Measurements from ENCODE around the gene MVB12B. TPM values are rescaled to one million over a fixed set of nuclear protein-coding genes. Genes with fewer than 3 reads are reported as not detected.

MVB12B gene
- total and polyA plus RNA-seq, 8 donors: 2.3 to 21.9 (median 6.4) TPM

DNA sequence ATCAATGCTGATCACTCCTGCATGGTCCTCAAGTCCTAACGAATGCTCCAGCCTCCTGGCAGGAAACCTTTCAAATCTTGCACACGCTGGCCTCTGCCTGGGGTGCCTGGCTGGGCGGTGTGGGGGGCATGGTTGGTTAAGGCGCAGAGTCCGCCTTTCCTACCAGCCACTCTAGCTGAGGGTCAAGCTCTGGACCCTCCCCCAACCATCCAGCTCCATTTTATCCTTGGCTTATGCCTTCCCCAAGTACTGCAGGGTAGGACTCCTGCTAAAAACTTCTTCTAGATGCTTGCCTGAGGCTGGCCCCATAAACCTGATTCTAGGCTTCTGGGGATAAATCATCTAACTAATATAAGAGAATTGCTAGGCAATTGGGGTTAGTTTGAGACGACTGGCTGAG is 808 bp upstream of the MVB12B start:
- peak overlapping the region; percentile 82 to 92 (median 86) for H3K27ac ChIP-seq
- peaks cover 15 to 44% (median 28%) of the 10 kb centered on the region in 4 donors for H3K4me1 ChIP-seq
- H3K4me3 ChIP-seq: peak overlapping the region; percentile 54 to 69 (median 62)
- WGBS, 5 donors: 78 to 85% (median 83%) methylated on average over 6 of the region's 6 CpGs
- no peaks in the 10 kb centered on the region for H3K36me3 ChIP-seq
- H3K9me3 ChIP-seq: peaks cover 4 to 12% (median 7%) of the 10 kb centered on the region in 4 donors
- intact Hi-C loops (cut with DNase I; ENCODE audit: low total_unique reads): no loop called here
- TF ChIP-seq POLR2A (IDR thresholded peaks at IDR 0.05): no peak
- TF ChIP-seq EP300 (IDR thresholded peaks at IDR 0.05): no peak
- no peak for TF ChIP-seq CTCF (IDR thresholded peaks at IDR 0.05)
- no peak for TF ChIP-seq POLR2AphosphoS5 (IDR thresholded peaks at IDR 0.05)
- H3K27me3 ChIP-seq: no peaks in the 10 kb centered on the region
- DNase-seq: no peak

DNA sequence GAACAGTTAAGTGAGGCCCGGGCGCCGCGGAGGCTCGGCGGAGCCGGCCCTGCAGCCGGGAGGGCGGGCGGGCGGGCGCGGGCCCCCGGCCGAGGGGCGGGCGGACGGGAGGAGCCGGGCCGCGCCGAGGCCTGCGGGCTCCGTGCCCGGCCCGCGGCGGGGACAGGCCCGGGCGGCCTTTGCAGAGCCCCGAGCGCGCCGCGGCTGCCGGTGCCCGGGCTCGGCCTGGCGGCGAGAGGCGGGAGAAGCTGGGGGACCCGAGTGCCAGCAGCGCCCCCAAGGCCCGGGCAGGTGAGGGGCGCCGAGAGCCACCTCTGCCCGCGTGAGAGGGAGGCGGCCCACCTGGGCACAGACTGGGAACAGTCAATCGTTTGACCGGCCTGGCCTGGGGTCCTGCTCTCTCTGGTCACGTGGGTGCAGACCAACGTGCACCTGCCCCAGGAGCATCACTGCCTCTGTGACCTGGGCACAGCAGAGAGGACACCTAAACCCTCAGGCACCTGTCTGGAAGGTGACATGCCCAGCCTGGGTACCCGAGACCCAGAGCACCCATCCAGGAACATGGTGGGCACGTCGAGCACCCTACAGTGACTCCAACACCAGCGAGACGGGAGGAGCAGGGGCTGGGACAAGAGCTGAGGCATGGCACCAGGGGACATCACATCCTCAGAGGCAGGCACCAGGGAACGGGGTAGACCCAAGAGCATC is 531 bp downstream of the MVB12B start:
- TF ChIP-seq POLR2A (IDR thresholded peaks at IDR 0.05) (no peak), EP300 (IDR thresholded peaks at IDR 0.05) (no peak), POLR2AphosphoS5 (IDR thresholded peaks at IDR 0.05) (no peak), CTCF (IDR thresholded peaks at IDR 0.05) (no peak)
- Histone ChIP-seq H3K9me3 (peaks cover 4 to 12% (median 7%) of the 10 kb centered on the region in 4 donors), H3K27ac (peak overlapping the region; percentile 75 to 92 (median 86)), H3K4me1 (peaks cover 16 to 49% (median 30%) of the 10 kb centered on the region in 4 donors), H3K36me3 (no peaks in the 10 kb centered on the region), H3K4me3 (peak overlapping the region; percentile 54 to 69 (median 62)), H3K27me3 (no peaks in the 10 kb centered on the region)
- intact Hi-C loops (cut with DNase I; ENCODE audit: low total_unique reads): no loop called here
- WGBS, 5 donors: 3 to 21% (median 8%) methylated on average over 6 to 53 of the region's 59 CpGs
- DNase-seq: no peak

DNA sequence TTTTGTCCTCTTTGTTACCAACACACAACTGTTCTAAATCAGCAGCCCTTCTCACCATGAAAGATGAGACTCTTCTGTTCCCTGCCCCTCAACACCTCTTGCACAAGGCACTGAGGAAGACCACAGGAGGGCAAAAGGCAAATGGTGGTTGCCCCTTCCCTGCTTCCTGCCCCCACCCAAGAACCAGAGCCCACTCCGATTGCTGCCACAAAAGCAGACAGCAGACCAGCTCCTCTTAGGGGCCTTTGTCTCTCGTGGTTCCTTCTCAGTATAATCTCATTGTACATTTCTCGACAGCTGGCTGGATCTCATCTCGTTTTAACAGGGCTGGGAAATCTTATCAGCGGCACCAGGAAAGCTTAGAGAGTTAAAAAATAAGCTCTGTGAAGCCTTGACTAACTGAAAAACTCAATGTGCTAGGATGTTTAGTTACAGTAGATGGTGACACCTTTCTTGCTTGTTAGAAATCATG is 1.1 kb downstream of the MVB12B start:
- H3K27me3 ChIP-seq: no peaks in the 10 kb centered on the region
- no peaks in the 10 kb centered on the region for H3K36me3 ChIP-seq
- TF ChIP-seq EP300 (IDR thresholded peaks at IDR 0.05) (no peak), POLR2A (IDR thresholded peaks at IDR 0.05) (no peak), CTCF (IDR thresholded peaks at IDR 0.05) (no peak), POLR2AphosphoS5 (IDR thresholded peaks at IDR 0.05) (no peak)
- intact Hi-C loops (cut with DNase I; ENCODE audit: low total_unique reads): no loop called here
- DNase-seq: peak in 1 of 2 donors; percentile 45
- peak overlapping the region; percentile 54 to 69 (median 62) for H3K4me3 ChIP-seq
- H3K9me3 ChIP-seq: peaks cover 4 to 12% (median 7%) of the 10 kb centered on the region in 4 donors
- peak overlapping the region; percentile 58 to 92 (median 79) for H3K27ac ChIP-seq
- H3K4me1 ChIP-seq: peaks cover 17 to 53% (median 33%) of the 10 kb centered on the region in 4 donors
- WGBS, 5 donors: 15 to 24% (median 22%) methylated on average over 5 of the region's 5 CpGs

DNA sequence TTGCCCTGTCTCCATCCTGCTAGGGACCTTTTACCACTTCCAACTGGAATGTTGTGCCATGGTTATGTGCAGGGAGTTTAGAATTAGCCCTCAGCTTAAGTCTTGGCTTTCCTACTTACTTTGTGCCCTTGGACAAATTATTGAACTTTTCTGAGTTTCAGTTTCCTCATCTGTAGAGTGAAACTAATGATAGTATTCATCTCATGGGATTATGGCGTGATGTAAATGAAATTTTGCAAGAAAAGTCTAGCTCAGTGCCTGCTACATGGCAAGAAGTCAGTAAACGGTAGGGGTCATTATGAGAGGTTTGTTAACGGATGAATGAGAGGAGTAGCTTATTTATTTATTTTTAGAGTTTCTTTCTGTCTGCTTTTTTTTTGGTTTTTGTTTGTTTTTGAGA is 1.8 kb downstream of the MVB12B start:
- WGBS, 5 donors: 69 to 89% (median 85%) methylated on average over 3 of the region's 3 CpGs
- no peaks in the 10 kb centered on the region for H3K27me3 ChIP-seq
- H3K27ac ChIP-seq: peak overlapping the region in 4 of 5 donors; percentile 75 to 92 (median 84)
- intact Hi-C loops (cut with DNase I; ENCODE audit: low total_unique reads): no loop called here
- no peaks in the 10 kb centered on the region for H3K36me3 ChIP-seq
- H3K4me3 ChIP-seq: peak overlapping the region in 1 of 4 donors; percentile 54
- no peak for DNase-seq
- TF ChIP-seq CTCF (IDR thresholded peaks at IDR 0.05) (no peak), POLR2AphosphoS5 (IDR thresholded peaks at IDR 0.05) (no peak), POLR2A (IDR thresholded peaks at IDR 0.05) (no peak), EP300 (IDR thresholded peaks at IDR 0.05) (no peak)
- H3K9me3 ChIP-seq: peaks cover 4 to 12% (median 7%) of the 10 kb centered on the region in 4 donors
- peaks cover 17 to 54% (median 37%) of the 10 kb centered on the region in 4 donors for H3K4me1 ChIP-seq
